Daoy (cell line): ENCODE data around the gene KAZN. TPM values are rescaled to one million over a fixed set of nuclear protein-coding genes. Genes with fewer than 3 reads are reported as not detected.

ENCODE experiments used
- DNase-seq: peaks from one replicate; pipeline ENCODE4 v3.0.0-alpha.2; 2015; ENCODE audit warnings: low read depth
- total RNA-seq: library from RNA; depleted of rRNA; stranded (reverse); fragments of >200 nt; shearing (Covaris generic); gene quantifications from 2 replicates; pipeline ENCODE4 v1.2.3, GENCODE V29; 2014

The KAZN gene
- total RNA-seq, 1 experiment from 2014 or later: 6.3 TPM

GRCh38 chr1:15088281-15088971 is 489.9 kb downstream of the KAZN start:
- DNase-seq: no peak

DNA sequence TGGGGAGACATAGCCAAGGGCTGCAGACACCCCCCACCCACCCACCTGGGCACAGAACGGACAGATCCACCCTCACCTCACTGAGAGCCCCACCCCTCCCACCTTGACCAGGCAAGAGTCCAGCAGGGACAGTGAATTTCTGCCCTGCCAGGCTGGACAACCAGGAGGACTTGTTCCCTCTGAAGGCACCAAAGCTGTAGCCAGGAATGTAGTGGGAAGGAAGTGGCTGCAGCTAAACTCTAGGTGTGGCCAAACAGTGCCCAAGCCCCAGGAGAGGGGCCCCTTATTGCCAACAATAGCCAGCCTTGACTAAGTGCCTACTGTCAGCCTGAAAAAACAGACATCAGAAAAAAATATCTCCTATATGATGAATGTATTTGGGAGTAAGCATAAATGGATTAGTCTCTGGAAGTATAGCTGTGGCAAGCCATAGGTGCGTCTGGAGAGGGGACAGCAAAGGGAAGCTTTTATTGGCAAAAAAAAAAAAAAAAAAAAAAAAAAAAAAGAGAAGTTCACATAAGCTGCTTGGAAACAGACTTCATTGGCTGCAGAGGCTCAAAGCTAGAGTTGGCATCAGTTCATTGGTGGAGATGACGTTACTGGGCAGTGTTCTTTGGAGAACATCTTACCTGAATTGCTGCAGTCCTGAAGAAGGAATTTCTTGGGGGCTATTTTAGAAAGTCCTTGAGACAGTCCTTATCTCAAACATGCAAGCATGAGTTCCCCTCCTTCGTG is 490.9 kb downstream of the KAZN start:
- no peak for DNase-seq

GRCh38 chr1:15090373-15090772 is 491.9 kb downstream of the KAZN start:
- DNase-seq: peak; percentile 62

GRCh38 chr1:15094056-15094455 is 495.6 kb downstream of the KAZN start:
- no peak for DNase-seq

- DNase-seq: no peak
Observed at GRCh38 chr1:15094719-15095495, 496.4 kb downstream of the KAZN start.

DNA sequence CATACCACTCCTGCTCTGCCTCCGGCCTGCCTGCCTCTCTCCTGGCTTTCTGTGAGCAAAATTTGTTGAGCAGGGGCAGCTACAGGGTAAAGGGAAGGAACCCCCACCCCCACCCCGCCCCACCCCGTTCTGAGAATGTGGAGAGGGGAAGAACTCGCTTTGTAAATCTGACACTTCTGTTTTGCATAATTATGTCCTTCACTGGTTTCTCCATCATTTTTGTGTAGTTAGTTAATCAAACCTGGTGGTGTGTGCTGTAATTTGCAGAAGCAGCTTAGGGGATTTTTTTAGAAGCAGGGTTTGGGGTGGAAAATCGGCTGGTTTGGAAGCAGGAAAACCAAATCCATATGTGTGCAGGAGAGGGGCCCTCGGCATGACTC is 497.0 kb downstream of the KAZN start:
- DNase-seq: no peak

DNA sequence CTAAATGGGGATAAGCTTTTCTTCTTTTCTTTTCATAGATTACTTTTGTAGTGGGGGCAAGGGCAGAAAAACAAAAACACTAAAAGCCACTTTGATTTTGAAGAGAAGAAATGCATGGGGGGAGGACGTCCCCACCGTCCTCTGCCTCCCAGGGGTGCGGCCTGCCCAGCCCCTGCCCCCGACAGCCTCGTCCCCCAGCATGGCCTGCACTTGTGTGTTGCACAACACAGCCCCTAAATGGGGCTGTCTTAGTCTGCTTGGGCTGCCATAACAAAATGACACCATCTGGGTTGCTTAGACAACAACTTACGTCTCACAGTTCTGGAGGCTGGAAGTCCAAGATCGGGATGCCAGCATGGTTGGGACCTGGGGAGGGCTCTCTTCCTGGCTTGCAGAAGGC is 497.8 kb downstream of the KAZN start:
- no peak for DNase-seq

DNA sequence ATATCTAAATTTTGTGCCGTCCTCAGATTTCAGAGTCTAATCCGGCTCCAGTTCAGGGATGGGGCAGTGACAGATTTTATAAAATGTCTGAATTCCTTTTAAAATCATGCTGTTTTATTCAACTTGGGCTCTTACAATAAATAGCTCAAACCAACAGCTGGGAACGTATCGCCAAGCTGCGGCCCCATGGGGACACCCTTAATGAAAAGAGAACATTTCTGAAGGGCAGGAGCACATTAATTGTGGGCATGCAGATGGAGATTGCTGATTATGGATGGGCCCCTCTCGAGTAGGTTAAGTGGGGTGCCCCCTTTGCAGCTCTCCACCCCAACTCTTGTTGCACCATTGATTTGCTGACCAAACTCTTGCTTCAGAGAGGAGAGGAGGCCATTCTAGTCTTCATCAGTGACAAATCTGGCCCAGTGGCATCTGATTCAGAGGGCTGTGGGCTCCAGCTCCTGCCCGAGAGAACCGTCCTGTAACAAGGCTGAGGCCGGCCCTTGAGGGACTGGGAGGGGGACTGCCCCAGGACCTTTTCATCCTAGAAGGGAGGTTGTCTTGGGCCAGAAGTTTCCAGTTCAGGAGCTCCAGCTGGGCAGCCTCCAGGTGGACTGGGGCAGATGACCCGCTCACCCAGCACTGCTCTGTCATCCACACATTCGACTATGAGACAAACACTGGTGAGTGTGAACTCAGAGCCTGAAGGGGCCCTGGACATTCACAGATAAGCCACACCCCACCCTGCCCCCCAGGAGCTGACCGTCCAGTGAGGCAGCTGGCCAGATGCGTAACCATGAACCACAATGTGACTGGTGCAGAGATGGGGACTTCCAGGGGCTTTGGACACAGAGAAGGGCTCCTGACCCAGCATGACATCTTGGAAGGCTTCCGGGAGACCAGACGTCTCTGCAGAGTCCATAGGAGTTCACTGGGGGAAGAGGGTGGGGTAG is 500.0 kb downstream of the KAZN start:
- DNase-seq: no peak

DNA sequence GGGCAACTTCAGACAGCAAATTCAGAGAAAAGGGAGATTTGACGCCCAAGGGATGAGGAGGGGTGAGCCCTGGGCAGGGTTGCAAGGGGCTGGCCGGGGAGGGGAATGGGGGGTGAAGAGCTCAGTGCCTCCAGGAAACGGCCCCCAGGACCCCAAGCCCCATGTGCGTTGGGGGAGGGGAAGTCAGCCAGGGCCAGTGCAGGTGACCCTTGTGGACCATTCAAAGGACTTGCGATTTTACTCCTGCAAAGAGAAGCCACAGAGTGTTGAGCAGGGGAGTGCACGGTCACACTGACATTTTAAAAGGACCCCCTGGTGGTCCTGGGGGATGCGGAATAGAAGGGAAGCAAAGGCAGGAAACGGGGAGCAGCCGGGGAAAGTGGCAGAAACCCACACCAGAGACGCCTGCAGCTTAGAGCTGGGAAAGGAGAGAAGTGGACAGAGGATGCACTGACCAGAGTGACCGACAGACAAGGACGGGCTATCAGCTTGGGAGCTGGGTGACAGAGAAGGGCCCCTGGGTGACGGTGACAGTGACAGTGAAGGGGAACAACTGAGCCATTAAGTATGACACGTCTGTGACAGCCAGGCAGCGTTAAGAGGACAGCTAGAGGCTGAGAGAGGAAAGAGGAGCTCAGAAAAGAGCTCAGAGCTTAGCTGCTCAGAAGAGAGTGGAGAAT is 501.1 kb downstream of the KAZN start:
- no peak for DNase-seq

DNA sequence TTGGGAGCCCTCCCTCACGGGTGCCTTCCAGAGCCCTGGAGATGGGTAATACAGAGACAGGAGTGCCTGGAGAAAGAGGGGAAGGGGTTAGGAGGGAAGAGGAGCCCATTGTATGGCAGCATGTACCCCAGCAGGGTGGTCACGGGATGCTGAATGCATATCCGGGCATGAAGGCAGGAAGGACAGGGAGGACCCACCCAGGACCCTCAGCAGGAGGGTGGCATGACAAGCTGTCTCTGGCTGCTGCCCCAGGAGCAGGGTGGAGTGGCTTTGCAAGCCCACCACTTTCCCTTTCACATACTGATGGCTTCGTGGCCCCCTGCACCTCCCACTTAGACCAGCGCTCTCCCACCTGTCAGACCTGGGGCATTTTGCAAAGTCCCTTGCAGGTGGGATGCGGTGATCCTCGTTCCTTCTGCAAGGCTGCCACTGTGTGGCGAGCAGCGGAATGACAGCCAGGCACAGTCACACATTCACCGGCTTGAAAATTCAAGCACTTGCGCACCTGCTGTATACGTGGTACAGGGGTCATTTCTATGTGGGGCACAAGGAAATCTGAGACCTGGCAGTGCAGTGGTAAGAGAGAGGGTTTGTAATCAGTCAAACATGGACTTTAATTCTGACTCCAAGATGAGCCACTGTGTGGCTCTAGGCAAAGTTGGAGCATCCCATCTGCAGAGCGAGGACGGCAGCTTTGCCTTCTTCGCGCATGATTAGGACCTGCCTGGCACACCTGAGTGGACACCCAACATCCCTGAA is 501.8 kb downstream of the KAZN start:
- DNase-seq: peak; percentile 65

- DNase-seq: no peak
Observed at GRCh38 chr1:15100880-15101760, 502.6 kb downstream of the KAZN start.

GRCh38 chr1:15101801-15102200 is 503.3 kb downstream of the KAZN start:
- DNase-seq: no peak

- no peak for DNase-seq
Observed at GRCh38 chr1:15102646-15103045, 504.2 kb downstream of the KAZN start.

- DNase-seq: no peak
Observed at GRCh38 chr1:15103211-15103610, 504.7 kb downstream of the KAZN start.

DNA sequence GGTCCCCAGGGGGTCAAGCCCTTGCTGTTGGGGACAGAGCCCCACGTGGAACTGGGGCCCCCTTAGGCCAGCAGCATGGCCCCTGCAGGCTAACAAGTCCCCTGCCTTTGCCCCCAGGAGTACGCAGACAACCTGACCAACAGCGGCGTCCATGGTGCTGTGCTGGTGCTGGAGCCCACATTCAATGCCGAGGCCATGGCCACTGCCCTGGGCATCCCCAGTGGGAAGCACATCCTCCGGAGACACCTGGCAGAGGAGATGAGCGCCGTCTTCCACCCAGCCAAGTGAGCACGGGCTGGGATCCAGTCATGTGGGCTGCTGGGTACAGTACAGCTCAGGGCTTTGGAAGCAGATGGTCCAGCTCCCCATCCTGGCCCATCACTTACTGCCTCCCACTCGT is 505.4 kb downstream of the KAZN start:
- no peak for DNase-seq

DNA sequence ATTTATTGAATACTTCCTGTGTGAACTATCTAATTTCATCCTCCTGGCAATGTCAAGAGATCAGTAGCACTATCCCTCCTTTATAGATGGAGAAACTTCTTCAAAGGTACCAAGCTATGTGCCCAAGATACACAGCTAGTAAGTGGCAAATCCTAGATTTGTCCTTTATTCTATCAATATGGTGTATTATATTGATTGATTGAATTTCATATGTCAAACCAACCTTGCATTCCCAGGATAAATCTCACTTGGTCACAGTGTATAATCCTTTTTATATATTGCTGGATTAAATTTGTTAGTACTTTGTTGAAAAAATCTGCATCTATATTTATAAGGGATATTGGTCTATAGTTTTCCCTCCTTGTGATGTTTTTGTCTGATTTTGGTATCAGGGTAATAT is 506.3 kb downstream of the KAZN start:
- DNase-seq: no peak

DNA sequence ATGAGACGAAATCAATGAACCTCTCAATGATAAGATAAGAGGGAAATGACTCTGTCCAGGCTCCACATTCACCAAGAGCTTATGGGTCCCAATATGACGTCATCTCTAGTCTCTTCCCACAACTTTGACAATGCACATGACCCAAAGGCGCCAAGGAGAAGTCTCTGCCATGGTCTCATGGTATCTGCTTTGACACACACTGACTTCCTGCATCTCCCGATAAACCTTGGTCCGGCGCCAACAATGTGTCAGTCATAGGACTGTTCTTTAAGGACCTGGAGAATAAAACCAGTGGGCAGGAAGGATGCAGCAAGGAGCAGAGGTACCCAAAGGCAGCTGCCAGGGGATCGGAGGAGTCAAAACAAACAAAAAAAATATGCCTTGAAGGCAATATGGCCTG is 508.1 kb downstream of the KAZN start:
- no peak for DNase-seq

DNA sequence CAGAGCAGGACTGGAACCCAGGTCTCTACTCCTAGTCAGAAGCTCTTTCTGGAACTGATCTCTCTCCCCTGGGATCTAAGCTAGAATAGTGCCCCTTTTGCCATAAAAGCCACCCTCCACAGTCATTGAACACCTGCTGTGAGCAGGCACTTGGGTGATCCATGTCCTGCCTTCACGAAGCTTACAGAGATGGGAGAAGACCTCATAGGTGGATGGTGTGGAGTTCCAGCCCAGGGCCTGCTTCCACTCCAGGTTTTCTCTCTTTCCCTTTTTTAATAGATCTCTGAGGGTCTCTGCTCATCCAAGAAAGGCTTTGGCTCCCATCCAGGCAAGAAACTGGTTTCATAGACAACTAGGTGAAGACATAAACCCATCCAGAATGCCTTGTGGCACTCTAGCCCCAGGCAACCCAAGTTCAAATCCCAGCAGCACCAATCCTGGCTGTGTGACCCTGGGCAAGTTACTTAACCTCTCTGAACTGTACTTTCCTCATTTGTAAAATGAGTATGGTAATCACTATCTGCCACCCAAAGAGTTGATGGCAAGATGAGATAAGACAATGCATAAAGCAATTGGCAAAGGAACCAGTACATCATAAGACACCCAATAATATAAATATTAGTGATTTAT is 508.7 kb downstream of the KAZN start:
- no peak for DNase-seq

- no peak for DNase-seq
Observed at GRCh38 chr1:15107911-15108310, 509.4 kb downstream of the KAZN start.
